Measurements from ENCODE around the gene ST8SIA1.
"Not testable (repeated sequence)": the region's sequence is repeated elsewhere in the genome, so short reads cannot be mapped to it uniquely, and the experiment has no call there.

ST8SIA1 gene, protein sequence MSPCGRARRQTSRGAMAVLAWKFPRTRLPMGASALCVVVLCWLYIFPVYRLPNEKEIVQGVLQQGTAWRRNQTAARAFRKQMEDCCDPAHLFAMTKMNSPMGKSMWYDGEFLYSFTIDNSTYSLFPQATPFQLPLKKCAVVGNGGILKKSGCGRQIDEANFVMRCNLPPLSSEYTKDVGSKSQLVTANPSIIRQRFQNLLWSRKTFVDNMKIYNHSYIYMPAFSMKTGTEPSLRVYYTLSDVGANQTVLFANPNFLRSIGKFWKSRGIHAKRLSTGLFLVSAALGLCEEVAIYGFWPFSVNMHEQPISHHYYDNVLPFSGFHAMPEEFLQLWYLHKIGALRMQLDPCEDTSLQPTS

DNA sequence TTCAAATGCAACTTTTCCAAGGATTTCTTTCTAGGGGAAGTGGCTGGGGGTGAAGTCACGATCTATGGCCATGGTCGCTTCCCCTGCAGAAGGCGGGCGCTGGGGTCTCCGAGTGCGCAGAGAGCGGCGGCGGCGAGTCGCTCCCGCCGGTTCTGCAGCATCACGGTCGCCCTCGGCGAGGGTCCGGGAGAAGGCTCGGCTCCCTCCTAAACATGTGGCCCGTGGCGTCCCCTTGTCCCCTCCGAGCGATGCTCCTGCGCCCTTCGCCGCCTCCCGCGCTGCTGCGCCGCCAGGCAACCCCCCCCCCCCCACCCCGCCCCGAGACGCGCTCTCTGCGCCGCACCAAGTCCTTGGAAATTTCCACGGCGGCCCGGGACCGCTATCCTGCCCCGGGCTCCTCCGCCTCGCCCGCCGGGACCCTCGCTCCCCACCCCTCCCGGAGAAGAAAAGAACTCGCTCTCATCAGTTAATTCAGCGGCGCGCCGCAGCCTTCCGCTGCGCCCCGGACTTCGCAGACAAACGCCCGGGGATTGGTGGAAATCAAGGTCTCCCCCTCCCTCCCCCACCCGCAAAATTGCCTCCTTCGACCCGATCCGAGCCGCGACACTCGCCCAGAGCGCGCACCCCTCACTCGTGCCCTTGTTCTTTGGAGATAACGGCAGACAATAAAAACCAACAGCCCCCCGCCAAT lies at the start of gene ST8SIA1:
ST8SIA1 (minus strand) TSS at position 298 of the 691 bp plus-strand sequence. CDS start 475 bp downstream, outside the sequence.
- peak; percentile 83 for DNase-seq (ENCODE audit: low spot score)

DNA sequence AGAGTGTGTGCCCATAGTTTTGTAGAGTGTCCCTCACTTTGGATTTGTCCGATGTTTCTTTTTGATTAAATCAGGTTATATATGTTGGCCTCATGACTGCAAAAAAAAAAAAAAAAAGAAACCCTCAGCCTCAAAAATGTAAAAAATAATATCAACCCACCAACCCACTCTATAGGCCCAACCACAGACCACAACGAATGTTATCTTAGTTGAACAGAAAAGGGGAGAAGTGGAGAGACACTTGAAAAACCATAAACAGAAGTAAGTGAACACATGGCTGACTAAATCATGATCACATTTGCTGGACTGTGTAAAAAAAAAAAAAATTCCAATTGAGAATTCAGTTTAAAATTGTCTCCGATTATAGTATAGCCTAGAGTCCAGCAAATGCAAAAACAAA lies 45.5 kb upstream of the ST8SIA1 start:
- DNase-seq (ENCODE audit: low spot score): no peak

GRCh38 chr12:22377731-22378496 lies 43.4 kb upstream of the ST8SIA1 start:
- no peak for DNase-seq (ENCODE audit: low spot score)

DNA sequence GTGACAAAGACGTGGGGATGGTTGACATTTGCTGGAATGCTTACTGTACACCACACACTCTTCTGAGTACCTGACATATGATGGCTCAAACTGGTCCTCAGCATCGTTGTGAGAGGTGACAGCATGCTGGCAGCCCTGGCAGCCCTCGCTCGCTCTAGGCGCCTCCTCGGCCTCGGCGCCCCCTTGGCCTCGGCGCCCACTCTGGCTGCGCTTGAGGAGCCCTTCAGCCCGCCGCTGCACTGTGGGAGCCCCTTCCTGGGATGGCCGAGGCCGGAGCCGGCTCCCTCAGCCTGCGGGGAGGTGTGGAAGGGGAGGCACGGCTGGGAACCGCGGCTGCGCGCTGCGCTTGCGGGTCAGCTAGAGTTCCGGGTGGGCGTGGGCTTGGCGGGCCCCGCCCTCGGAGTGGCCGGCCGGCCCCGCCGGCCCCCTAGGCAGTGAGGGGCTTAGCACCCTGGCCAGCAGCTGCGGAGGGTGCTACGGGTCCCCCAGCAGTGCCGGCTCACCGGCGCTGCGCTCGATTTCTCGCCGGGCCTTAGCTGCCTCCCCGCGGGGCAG lies 42.2 kb upstream of the ST8SIA1 start:
- DNase-seq (ENCODE audit: low spot score): not testable (repeated sequence)

GRCh38 chr12:22374508-22374907 lies 40.0 kb upstream of the ST8SIA1 start:
- DNase-seq (ENCODE audit: low spot score): no peak

GRCh38 chr12:22372277-22372837 lies 37.9 kb upstream of the ST8SIA1 start:
- DNase-seq (ENCODE audit: low spot score): no peak

- DNase-seq (ENCODE audit: low spot score): no peak
Measured at GRCh38 chr12:22366181-22366580, 31.7 kb upstream of the ST8SIA1 start.

- DNase-seq (ENCODE audit: low spot score): no peak
Measured at GRCh38 chr12:22361785-22362184, 27.3 kb upstream of the ST8SIA1 start.

GRCh38 chr12:22360774-22361173 lies 26.3 kb upstream of the ST8SIA1 start:
- DNase-seq (ENCODE audit: low spot score): no peak

GRCh38 chr12:22357531-22357930 lies 23.0 kb upstream of the ST8SIA1 start:
- DNase-seq (ENCODE audit: low spot score): no peak

DNA sequence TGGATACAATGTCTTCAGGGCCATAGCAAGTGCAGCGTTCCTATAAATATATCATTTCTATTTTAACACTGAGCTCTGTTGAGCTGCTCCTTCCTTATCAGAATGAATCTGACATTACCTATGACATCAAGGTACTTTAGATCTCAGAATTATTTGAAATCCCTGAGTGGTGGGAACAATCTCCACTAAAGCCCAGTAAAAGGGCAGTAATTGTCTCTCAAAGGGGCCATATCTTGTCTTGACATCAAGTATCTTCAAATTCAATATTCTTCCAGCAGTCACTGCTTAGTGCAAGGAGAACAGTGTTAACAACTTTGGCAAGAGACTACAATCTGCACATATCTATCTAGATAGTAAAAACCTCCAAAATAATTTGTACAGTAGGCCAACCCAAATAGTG lies 21.7 kb upstream of the ST8SIA1 start:
- no peak for DNase-seq (ENCODE audit: low spot score)

DNA sequence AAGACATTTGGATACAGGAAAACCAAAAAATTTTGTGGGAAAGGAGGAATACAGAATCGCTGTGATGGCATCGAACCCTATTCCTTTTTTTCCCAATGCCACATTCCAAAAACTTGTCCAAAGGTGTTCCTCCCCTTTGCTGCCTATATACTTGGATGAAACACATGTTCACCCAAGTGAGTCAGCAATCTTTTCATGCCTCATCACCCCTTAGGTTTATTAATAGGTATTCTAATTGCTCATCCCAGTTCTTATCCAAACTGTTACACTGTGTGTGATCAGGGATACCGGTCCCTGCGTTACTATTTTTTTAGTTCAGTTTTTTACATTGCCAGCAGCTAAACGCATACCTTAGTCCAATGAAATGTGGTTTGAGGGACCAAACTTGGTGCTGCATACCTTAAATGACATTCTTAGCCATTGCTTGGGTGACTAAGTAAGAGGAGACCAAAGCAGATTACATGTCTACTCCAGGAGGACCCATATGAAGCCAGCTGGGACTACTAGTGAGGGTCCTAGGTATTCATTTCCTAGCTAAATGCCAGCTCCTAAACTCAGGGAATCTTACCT lies 20.6 kb upstream of the ST8SIA1 start:
- DNase-seq (ENCODE audit: low spot score): no peak

DNA sequence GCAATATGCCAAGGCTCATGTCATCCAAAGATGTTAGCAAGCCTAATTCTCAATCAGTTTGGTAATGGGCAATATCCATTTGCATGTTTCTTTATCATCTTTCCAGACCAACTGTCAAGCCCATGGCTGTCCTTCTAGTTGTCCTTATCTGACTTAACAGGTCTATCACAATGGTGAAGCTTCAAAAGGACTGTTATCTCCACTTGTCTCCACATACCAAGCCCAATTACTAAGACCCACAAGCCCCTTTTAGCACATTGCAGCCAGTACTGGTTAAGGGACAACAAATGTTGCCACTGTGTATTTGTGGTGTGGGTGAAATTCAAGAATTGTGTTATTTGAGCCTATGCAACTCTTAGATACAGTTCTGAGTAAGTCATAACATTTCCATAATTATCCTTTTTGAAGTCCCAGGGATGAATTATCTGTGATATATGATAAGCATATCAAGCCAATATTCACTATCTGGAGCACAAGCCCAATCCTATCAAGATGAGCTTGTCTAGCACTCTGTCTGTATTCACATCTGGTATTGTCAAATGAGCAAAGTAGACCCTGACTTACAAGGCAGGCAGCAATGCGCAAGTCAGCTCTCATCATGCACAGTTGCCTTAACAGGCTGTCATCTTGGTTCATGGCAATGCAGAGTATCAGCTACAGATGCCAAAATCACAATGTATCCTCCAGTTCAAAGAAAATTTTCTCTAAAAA lies 19.3 kb upstream of the ST8SIA1 start:
- no peak for DNase-seq (ENCODE audit: low spot score)

GRCh38 chr12:22350886-22351285 lies 16.4 kb upstream of the ST8SIA1 start:
- no peak for DNase-seq (ENCODE audit: low spot score)

DNA sequence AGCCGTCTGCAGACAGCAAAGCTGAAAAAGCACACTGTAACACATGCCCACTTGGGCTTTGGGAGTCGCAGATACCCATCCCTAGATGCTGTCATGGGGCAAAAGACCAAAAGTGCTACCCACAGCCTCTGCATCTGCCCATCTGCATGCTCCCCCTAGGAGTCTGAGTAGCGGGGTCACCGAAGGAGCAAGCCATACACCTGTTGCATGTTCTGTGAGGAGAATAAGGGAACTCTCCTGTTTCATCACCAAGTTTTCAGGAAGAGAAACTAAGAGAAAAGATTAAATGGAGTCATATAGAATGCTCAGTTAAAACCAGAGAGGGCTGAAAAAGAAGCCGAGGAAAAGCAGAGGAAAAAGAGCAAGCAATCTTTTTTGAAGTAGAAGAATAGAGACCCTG lies 13.7 kb upstream of the ST8SIA1 start:
- no peak for DNase-seq (ENCODE audit: low spot score)

- DNase-seq (ENCODE audit: low spot score): no peak
Measured at GRCh38 chr12:22340143-22340542, 5.6 kb upstream of the ST8SIA1 start.

DNA sequence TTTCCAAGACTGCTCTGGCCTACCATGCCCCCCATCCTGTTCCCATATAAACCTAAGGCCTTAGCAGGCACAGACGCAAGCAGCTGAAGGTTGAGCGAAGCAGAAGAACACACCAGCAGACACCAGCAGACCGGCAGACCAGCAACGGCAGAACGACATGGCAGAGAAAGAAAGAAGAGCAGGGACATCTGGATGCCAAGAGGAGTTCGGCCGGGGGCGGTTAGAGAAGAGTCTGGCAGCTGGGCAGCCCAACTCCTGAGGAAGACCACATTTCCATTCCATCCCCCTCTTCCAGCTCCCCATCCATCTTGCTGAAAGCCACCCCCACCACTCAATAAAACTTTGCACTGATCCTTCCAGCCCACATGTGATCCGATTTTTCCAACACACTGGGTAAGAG lies 5.2 kb upstream of the ST8SIA1 start:
- no peak for DNase-seq (ENCODE audit: low spot score)

DNA sequence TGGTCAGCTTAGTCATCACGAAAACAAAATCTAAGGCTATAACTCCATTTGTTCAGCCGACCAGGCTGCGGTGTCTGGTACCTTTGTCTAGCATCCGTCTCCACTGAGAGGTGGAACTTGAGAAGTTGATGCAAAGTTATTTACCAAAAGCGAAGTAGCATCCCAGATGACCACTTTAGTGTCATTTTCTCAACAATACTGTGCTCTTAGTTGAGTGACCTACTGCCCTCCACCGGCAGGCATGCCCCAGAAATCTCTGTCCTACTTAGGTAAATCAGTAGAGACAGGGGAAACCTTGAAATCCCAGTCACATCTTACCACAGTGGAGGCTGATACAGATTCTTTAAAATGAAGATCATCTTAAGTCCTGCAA lies 1.3 kb upstream of the ST8SIA1 start:
- DNase-seq (ENCODE audit: low spot score): peak; percentile 31

- DNase-seq (ENCODE audit: low spot score): peak; percentile 50
Measured at GRCh38 chr12:22333713-22334409, 646 bp downstream of the ST8SIA1 start.

GRCh38 chr12:22333186-22333712 lies 1.3 kb downstream of the ST8SIA1 start:
- no peak for DNase-seq (ENCODE audit: low spot score)

All from D341Med (cell line).